OCI-LY3 (cell line): Measurements from ENCODE around the gene PPL.

ENCODE experiments used
- H2AFZ ChIP-seq: fragments of 200-600, 300-600 bp; shearing (Covaris generic); 2 replicates; pipeline ENCODE4 v1.6.0; 2014; ENCODE audit warnings: antibody characterized with exemption, low read depth, low read length
- H3K27ac ChIP-seq: fragments of 200-600, 300-600 bp; sonication (generic); 2 replicates; pipeline ENCODE4 v1.5.1; 2014; ENCODE audit warnings: mild to moderate bottlenecking, low read length, moderate library complexity, mixed read lengths
- H3K27me3 ChIP-seq: fragments of 200-600, 300-600 bp; sonication (generic); 2 replicates; pipeline ENCODE4 v1.6.1; 2014; ENCODE audit warnings: low read depth, low read length, mixed read lengths
- H3K36me3 ChIP-seq: fragments of 200-600, 300-600 bp; sonication (generic); replicated peaks from 2 replicates; pipeline ENCODE3; 2014; ENCODE audit warnings: low read depth, low read length, mixed read lengths
- H3K4me1 ChIP-seq: fragments of 300-600, 200-600 bp; sonication (generic); 2 replicates; pipeline ENCODE4 v1.6.1; 2014; ENCODE audit warnings: low read length, mixed read lengths
- H3K4me2 ChIP-seq: fragments of 200-600, 300-600 bp; sonication (generic); 2 replicates; pipeline ENCODE4 v1.6.1; 2014; ENCODE audit warnings: low read length, mixed read lengths
- H3K4me3 ChIP-seq: fragments of 300-600, 200-600 bp; sonication (generic); 2 replicates; pipeline ENCODE4 v1.5.1; 2014; ENCODE audit warnings: antibody characterized with exemption, mild to moderate bottlenecking, low read length, moderate library complexity
- H3K79me2 ChIP-seq: fragments of 300-600, 200-600 bp; shearing (Covaris generic); 2 replicates; pipeline ENCODE4 v1.6.1; 2014; ENCODE audit warnings: mild to moderate bottlenecking, low read length, mixed read lengths
- H3K9ac ChIP-seq: fragments of 300-600, 200-600 bp; shearing (Covaris generic); 2 replicates; pipeline ENCODE4 v1.6.0; 2014; ENCODE audit warnings: mild to moderate bottlenecking, low read length, moderate library complexity
- H3K9me3 ChIP-seq: fragments of 200-600, 300-600 bp; shearing (Covaris generic); 2 replicates; pipeline ENCODE4 v1.6.1; 2014; ENCODE audit warnings: low read length, mixed read lengths; ENCODE audit not compliant: insufficient read depth
- H4K20me1 ChIP-seq: fragments of 200-600, 300-600 bp; sonication (generic); 2 replicates; pipeline ENCODE4 v1.6.1; 2016; ENCODE audit warnings: low read length, mixed read lengths; ENCODE audit not compliant: insufficient read depth
- EZH2phosphoT487 ChIP-seq: fragments of 200-600 bp; shearing (Covaris generic); IDR thresholded peaks from 2 replicates; pipeline ENCODE4 v1.6.1; 2018; ENCODE audit warnings: antibody characterized with exemption, mixed run types, low read depth
- TF ChIP-seq, protein P1 (sequence below): fragments of 200-600, 300-600 bp; sonication (generic); IDR thresholded peaks from 2 replicates; pipeline ENCODE4 v1.5.1; 2014; ENCODE audit warnings: antibody characterized with exemption, low read length, low read depth

Gene PPL

DNA sequence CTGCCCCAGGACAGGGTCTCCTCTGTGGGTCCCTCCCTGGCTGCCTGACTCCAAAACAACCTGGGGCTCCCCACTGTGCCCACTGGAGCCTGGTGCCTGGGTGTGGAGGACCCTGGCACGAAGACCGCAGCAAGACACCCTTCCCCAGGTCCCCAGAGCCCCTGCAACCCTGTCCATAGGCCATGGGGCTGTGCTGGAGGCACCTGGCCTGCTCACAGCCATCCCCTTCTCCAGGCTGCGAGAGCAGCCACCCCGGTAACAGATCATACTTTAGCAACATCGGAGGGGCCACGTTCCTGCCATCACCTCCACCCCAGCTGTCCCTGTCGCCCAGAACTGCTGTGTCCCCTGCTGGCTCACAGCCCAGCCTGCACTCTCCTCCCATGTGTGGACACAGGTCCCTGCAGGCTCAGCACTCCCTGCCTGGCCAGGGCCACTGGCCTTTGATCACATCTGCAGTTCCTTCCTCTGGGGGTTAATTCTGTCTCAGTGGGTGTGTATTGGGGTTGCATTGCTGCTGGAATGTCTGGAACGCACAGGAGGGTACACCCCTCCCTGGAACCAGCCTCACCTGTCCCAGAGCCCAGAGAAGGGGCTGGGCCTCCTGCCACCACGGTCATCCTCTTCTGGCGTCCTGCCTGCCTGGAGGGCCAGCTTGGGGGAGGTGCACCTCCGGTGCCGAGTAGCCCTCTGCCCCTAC is 12.2 kb downstream of the PPL start:
- Histone ChIP-seq H2AFZ (no peak overlapping the region), H3K4me2 (no peak overlapping the region), H3K4me3 (no peak overlapping the region), H3K4me1 (no peaks in the 10 kb centered on the region), H3K79me2 (no peaks in the 10 kb centered on the region), H3K9ac (no peak overlapping the region), H3K27ac (no peak overlapping the region), H3K9me3 (peaks cover 5% of the 10 kb centered on the region; the same call in 1 of the 2 replicates), H4K20me1 (no peaks in the 10 kb centered on the region), H3K36me3 (no peaks in the 10 kb centered on the region), H3K27me3 (peaks cover 12% of the 10 kb centered on the region)
- TF ChIP-seq, protein P1, sequence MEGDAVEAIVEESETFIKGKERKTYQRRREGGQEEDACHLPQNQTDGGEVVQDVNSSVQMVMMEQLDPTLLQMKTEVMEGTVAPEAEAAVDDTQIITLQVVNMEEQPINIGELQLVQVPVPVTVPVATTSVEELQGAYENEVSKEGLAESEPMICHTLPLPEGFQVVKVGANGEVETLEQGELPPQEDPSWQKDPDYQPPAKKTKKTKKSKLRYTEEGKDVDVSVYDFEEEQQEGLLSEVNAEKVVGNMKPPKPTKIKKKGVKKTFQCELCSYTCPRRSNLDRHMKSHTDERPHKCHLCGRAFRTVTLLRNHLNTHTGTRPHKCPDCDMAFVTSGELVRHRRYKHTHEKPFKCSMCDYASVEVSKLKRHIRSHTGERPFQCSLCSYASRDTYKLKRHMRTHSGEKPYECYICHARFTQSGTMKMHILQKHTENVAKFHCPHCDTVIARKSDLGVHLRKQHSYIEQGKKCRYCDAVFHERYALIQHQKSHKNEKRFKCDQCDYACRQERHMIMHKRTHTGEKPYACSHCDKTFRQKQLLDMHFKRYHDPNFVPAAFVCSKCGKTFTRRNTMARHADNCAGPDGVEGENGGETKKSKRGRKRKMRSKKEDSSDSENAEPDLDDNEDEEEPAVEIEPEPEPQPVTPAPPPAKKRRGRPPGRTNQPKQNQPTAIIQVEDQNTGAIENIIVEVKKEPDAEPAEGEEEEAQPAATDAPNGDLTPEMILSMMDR = no peak
- TF ChIP-seq EZH2phosphoT487 = no peak

DNA sequence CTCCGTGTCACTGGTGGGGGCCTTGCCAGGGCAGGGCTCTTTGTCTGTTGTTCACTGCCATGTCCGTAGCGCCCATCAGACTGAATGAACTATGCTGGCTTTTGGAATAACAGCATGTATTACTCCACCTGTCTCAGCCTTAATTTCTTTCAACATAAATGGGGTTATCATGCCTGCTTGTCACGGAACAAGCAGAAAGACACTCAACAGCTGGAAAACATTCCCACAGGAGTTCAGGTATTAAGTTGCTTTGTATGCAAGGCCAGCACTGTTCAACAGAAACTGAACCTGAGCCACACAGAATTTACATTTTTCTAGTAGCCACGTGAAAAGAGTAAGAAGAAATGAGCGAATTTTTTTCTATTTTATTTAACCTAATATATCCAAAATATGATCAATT is 13.1 kb downstream of the PPL start:
- Histone ChIP-seq H3K4me3 (no peak overlapping the region), H3K4me1 (no peaks in the 10 kb centered on the region), H3K36me3 (no peaks in the 10 kb centered on the region), H3K27me3 (peaks cover 12% of the 10 kb centered on the region), H4K20me1 (no peaks in the 10 kb centered on the region), H3K79me2 (no peaks in the 10 kb centered on the region), H3K27ac (no peak overlapping the region), H3K9me3 (peaks cover 5% of the 10 kb centered on the region; the same call in 1 of the 2 replicates), H3K4me2 (no peak overlapping the region), H2AFZ (no peak overlapping the region), H3K9ac (no peak overlapping the region)
- TF ChIP-seq, protein P1 = no peak
- no peak for TF ChIP-seq EZH2phosphoT487

DNA sequence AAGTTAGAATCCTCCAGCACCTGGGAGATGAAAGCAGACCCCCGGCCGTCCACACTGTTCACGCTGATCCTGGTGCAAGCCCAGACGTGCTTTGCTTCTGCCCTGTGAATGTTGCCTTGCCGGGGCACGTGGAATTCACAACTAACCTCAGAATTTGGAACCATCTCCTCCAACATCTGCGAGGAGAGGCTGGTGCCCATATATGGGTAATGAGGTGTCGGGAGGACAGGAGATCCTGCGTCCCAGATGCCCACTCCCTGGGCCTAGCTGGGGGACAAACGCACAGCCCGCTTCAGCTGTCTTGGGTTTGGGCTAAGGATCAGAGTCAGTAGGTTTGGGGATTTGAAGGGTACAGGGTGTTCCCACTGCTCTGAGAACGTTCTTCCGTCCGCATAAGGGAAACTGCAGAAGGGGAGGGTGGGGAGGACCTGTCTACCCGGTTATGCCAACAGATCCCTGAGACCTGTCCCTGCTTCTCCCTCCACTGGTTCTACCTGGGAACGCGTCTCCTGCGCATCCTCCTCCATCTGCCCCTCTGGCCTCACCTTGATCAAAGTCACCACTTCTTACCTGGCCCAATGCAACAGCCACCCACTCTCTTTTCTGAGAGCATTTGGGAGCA is 14.1 kb downstream of the PPL start:
- TF ChIP-seq EZH2phosphoT487 = no peak
- TF ChIP-seq, protein P1 = no peak

DNA sequence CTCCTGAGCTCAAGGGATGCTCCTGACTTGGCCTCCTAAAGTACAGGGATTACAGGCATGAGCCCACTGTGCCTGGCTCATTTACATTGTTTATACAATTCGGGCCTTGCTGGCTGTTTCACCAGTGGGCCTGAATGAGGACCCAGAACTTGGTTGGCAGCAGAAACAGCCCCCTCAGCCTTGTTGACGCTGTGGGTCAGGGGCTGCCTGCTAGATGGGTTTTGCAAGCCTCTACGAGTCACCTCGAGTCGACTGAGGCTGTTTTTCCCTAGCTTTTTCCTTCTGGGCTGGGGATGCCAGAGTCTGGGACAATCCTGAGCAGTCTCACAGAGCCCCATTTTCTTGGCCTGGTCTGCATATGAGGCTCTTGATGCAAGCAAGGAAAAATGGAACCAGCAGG is 16.1 kb downstream of the PPL start:
- H3K9me3 ChIP-seq = no peaks in the 10 kb centered on the region
- H3K27ac ChIP-seq = no peak overlapping the region
- no peaks in the 10 kb centered on the region for H4K20me1 ChIP-seq
- H3K4me3 ChIP-seq = no peak overlapping the region
- peaks cover 12% of the 10 kb centered on the region for H3K27me3 ChIP-seq
- no peaks in the 10 kb centered on the region for H3K79me2 ChIP-seq
- H2AFZ ChIP-seq = no peak overlapping the region
- H3K4me1 ChIP-seq = no peaks in the 10 kb centered on the region
- no peak overlapping the region for H3K9ac ChIP-seq
- no peaks in the 10 kb centered on the region for H3K36me3 ChIP-seq
- no peak overlapping the region for H3K4me2 ChIP-seq
- no peak for TF ChIP-seq EZH2phosphoT487
- TF ChIP-seq, protein P1 = no peak

More for the DNA sequence above, 14.1 kb downstream of the PPL start:
- no peaks in the 10 kb centered on the region for H3K79me2 ChIP-seq
- peaks cover 12% of the 10 kb centered on the region for H3K27me3 ChIP-seq
- H3K9me3 ChIP-seq = peaks cover 5% of the 10 kb centered on the region; the same call in 1 of the 2 replicates
- H3K27ac ChIP-seq = no peak overlapping the region
- H4K20me1 ChIP-seq = no peaks in the 10 kb centered on the region
- H3K9ac ChIP-seq = no peak overlapping the region
- H2AFZ ChIP-seq = no peak overlapping the region
- H3K4me2 ChIP-seq = no peak overlapping the region
- no peaks in the 10 kb centered on the region for H3K36me3 ChIP-seq
- H3K4me3 ChIP-seq = no peak overlapping the region
- no peaks in the 10 kb centered on the region for H3K4me1 ChIP-seq
